ENCODE measurements around the gene HS3ST1.

Gene HS3ST1

GRCh38 chr4:11428231-11428898 is at the start of gene HS3ST1:
HS3ST1 (minus strand) TSS chr4:11428894; CDS start chr4:11400005, 28,889 bp downstream.
- no peak for TF ChIP-seq CTBP1 (IDR thresholded peaks at IDR 0.05; ENCODE audit: borderline replicate concordance)
- TF ChIP-seq L3MBTL2 (conservative IDR thresholded peaks at IDR 0.05) = no peak
- no peak for TF ChIP-seq TARDBP (IDR thresholded peaks at IDR 0.05)
- no peak for TF ChIP-seq NFRKB (IDR thresholded peaks at IDR 0.05)
- TF ChIP-seq SP1 (IDR thresholded peaks at IDR 0.05) = no peak
- CTCF ChIA-PET = interaction anchor here (0.8 kb wide), 1 partner anchor 875 kb away, joined by 3 read pairs; no protein-coding TSS in a partner anchor
- POLR2A ChIA-PET = no interaction called here
- DNase-seq (ENCODE audit: extremely low spot score) = no peak

- no peak for TF ChIP-seq PKNOX1 (IDR thresholded peaks at IDR 0.05)
- no peak for TF ChIP-seq HDGF (IDR thresholded peaks at IDR 0.05; ENCODE audit: borderline replicate concordance)
- no peak for TF ChIP-seq LEF1 (IDR thresholded peaks at IDR 0.05; ENCODE audit: borderline replicate concordance)
- no peak for TF ChIP-seq SUZ12 (IDR thresholded peaks at IDR 0.05)
- no peak for TF ChIP-seq L3MBTL2 (conservative IDR thresholded peaks at IDR 0.05)
- no peak for TF ChIP-seq CTBP1 (IDR thresholded peaks at IDR 0.05; ENCODE audit: borderline replicate concordance)
- TF ChIP-seq ARNT (IDR thresholded peaks at IDR 0.05) = no peak
- CTCF ChIA-PET = no interaction called here
- DNase-seq (ENCODE audit: extremely low spot score) = no peak
Measured at GRCh38 chr4:11475871-11476270, 47.2 kb upstream of the HS3ST1 start.

GRCh38 chr4:11474146-11474545 is 45.5 kb upstream of the HS3ST1 start:
- DNase-seq (ENCODE audit: extremely low spot score) = no peak
- CTCF ChIA-PET = no interaction called here
- TF ChIP-seq CTBP1 (IDR thresholded peaks at IDR 0.05; ENCODE audit: borderline replicate concordance) = no peak
- TF ChIP-seq SP1 (IDR thresholded peaks at IDR 0.05) = no peak
- TF ChIP-seq PKNOX1 (IDR thresholded peaks at IDR 0.05) = no peak
- TF ChIP-seq TARDBP (IDR thresholded peaks at IDR 0.05) = no peak
- TF ChIP-seq FOXM1 (IDR thresholded peaks at IDR 0.05; ENCODE audit: borderline replicate concordance) = no peak
- TF ChIP-seq NFRKB (IDR thresholded peaks at IDR 0.05) = no peak
- TF ChIP-seq FOXA1 (IDR thresholded peaks at IDR 0.05) = no peak
- TF ChIP-seq FOXK2 (IDR thresholded peaks at IDR 0.05) = no peak
- no peak for TF ChIP-seq LEF1 (IDR thresholded peaks at IDR 0.05; ENCODE audit: borderline replicate concordance)
- no peak for TF ChIP-seq HDGF (IDR thresholded peaks at IDR 0.05; ENCODE audit: borderline replicate concordance)
- TF ChIP-seq ZNF384 (IDR thresholded peaks at IDR 0.05) = no peak
- TF ChIP-seq L3MBTL2 (conservative IDR thresholded peaks at IDR 0.05) = no peak
- TF ChIP-seq SUZ12 (IDR thresholded peaks at IDR 0.05) = no peak
- TF ChIP-seq ARNT (IDR thresholded peaks at IDR 0.05) = no peak
- POLR2A ChIA-PET = no interaction called here

More at GRCh38 chr4:11475871-11476270, 47.2 kb upstream of the HS3ST1 start:
- POLR2A ChIA-PET = no interaction called here

- ChIA-PET POLR2A (no interaction called here), CTCF (no interaction called here)
- TF ChIP-seq FOXM1 (IDR thresholded peaks at IDR 0.05; ENCODE audit: borderline replicate concordance) (no peak), NFRKB (IDR thresholded peaks at IDR 0.05) (no peak), BHLHE40 (IDR thresholded peaks at IDR 0.05; ENCODE audit: borderline replicate concordance) (no peak), FOXA1 (IDR thresholded peaks at IDR 0.05) (no peak), ELF4 (IDR thresholded peaks at IDR 0.05) (no peak), PKNOX1 (IDR thresholded peaks at IDR 0.05) (no peak), SUZ12 (IDR thresholded peaks at IDR 0.05) (no peak), HDGF (IDR thresholded peaks at IDR 0.05; ENCODE audit: borderline replicate concordance) (no peak), SP1 (IDR thresholded peaks at IDR 0.05) (no peak), L3MBTL2 (conservative IDR thresholded peaks at IDR 0.05) (no peak), ARNT (IDR thresholded peaks at IDR 0.05) (no peak), ZNF384 (IDR thresholded peaks at IDR 0.05) (no peak), FOXK2 (IDR thresholded peaks at IDR 0.05) (no peak), LEF1 (IDR thresholded peaks at IDR 0.05; ENCODE audit: borderline replicate concordance) (no peak), TARDBP (IDR thresholded peaks at IDR 0.05) (no peak), CTBP1 (IDR thresholded peaks at IDR 0.05; ENCODE audit: borderline replicate concordance) (no peak)
- no peak for DNase-seq (ENCODE audit: extremely low spot score)
Measured at GRCh38 chr4:11472535-11472934, 43.8 kb upstream of the HS3ST1 start.

- TF ChIP-seq L3MBTL2 (conservative IDR thresholded peaks at IDR 0.05) = no peak
- no peak for TF ChIP-seq ZNF384 (IDR thresholded peaks at IDR 0.05)
- no peak for TF ChIP-seq CTBP1 (IDR thresholded peaks at IDR 0.05; ENCODE audit: borderline replicate concordance)
- no peak for TF ChIP-seq SP1 (IDR thresholded peaks at IDR 0.05)
- no peak for TF ChIP-seq TARDBP (IDR thresholded peaks at IDR 0.05)
- no peak for TF ChIP-seq FOXM1 (IDR thresholded peaks at IDR 0.05; ENCODE audit: borderline replicate concordance)
- no peak for TF ChIP-seq BHLHE40 (IDR thresholded peaks at IDR 0.05; ENCODE audit: borderline replicate concordance)
- no peak for TF ChIP-seq HDGF (IDR thresholded peaks at IDR 0.05; ENCODE audit: borderline replicate concordance)
- TF ChIP-seq FOXK2 (IDR thresholded peaks at IDR 0.05) = no peak
- TF ChIP-seq NFRKB (IDR thresholded peaks at IDR 0.05) = no peak
- TF ChIP-seq PKNOX1 (IDR thresholded peaks at IDR 0.05) = no peak
- no peak for TF ChIP-seq FOXA1 (IDR thresholded peaks at IDR 0.05)
- no peak for TF ChIP-seq SUZ12 (IDR thresholded peaks at IDR 0.05)
- TF ChIP-seq ARNT (IDR thresholded peaks at IDR 0.05) = no peak
- no peak for TF ChIP-seq ELF4 (IDR thresholded peaks at IDR 0.05)
- no peak for TF ChIP-seq LEF1 (IDR thresholded peaks at IDR 0.05; ENCODE audit: borderline replicate concordance)
- ChIA-PET POLR2A (no interaction called here), CTCF (no interaction called here)
- no peak for DNase-seq (ENCODE audit: extremely low spot score)
Measured at GRCh38 chr4:11471618-11472017, 42.9 kb upstream of the HS3ST1 start.
